HEK293 (cell line): ENCODE measurements around the gene TSPAN14.

Experiments used
- CTCF ChIA-PET: fragments of 350-600 bp; formaldehyde crosslinking; extraction: SDS; loops from one replicate; lab custom pipeline; 2021; ENCODE audit warnings: antibody characterized with exemption; lab: Yijun Ruan, JAX
- POLR2A ChIA-PET: fragments of 300-600 bp; formaldehyde crosslinking; extraction: SDS; loops from one replicate; lab custom pipeline; 2020; ENCODE audit warnings: antibody characterized with exemption, inconsistent platforms; lab: Yijun Ruan, JAX
- H3K27ac ChIP-seq: fragments of 200-500 bp; sonication (Bioruptor generic); 2 replicates; pipeline ENCODE4 v1.5.1; 2014; ENCODE audit warnings: low read depth, low read length, control low read depth, inconsistent platforms; ENCODE audit errors: extremely low read depth
- H3K36me3 ChIP-seq, 2 experiments: fragments of 200-500 bp in 1 of 2; sonication (Bioruptor generic) in 1 of 2; 1 replicate in 1 of 2; 2 replicates in 1 of 2; pipeline ENCODE4 v1.5.1; 2014 to 2017; ENCODE audit warnings: inconsistent platforms in 2 of 2, low read length in 2 of 2; ENCODE audit not compliant: control insufficient read depth in 2 of 2, insufficient read depth in 1 of 2
- H3K4me1 ChIP-seq: fragments of 200-500 bp; sonication (Bioruptor generic); 2 replicates; pipeline ENCODE4 v1.5.1; 2014; ENCODE audit warnings: mild to moderate bottlenecking, low read length, inconsistent platforms; ENCODE audit not compliant: control insufficient read depth, insufficient read depth
- H3K4me3 ChIP-seq: 2 replicates; pipeline ENCODE4 v1.5.1; 2011; ENCODE audit warnings: low read depth, mild to moderate bottlenecking, control low read depth, low read length, moderate library complexity
- H3K9me3 ChIP-seq: fragments of 200-500 bp; sonication (Bioruptor generic); 2 replicates; pipeline ENCODE4 v1.5.1; 2014; ENCODE audit warnings: low read depth, low read length, inconsistent platforms; ENCODE audit not compliant: control insufficient read depth, insufficient read depth
- ELK4 ChIP-seq: IDR thresholded peaks from 2 replicates; pipeline ENCODE4 v1.6.1; 2011; ENCODE audit warnings: mild to moderate bottlenecking, low read depth, low read length, borderline replicate concordance
- HOXA7 ChIP-seq: sonication (generic); formaldehyde crosslinking; IDR thresholded peaks from 2 replicates; pipeline ENCODE4 v1.8.1; 2022; ENCODE audit warnings: missing genetic modification reagents, borderline replicate concordance
- HOXC10 ChIP-seq: sonication (generic); formaldehyde crosslinking; IDR thresholded peaks from 2 replicates; pipeline ENCODE4 v1.8.1; 2023; ENCODE audit warnings: mild to moderate bottlenecking, missing genetic modification reagents
- KLF10 ChIP-seq: fragments of 450-650 bp; IDR thresholded peaks from 2 replicates; pipeline ENCODE4 v1.5.1; 2018; ENCODE audit warnings: missing biosample characterization, mild to moderate bottlenecking, missing genetic modification characterization
- MYNN ChIP-seq: fragments of 450-650 bp; formaldehyde crosslinking; IDR thresholded peaks from 2 replicates; pipeline ENCODE4 v1.5.1; 2016; ENCODE audit warnings: missing biosample characterization, missing genetic modification characterization, borderline replicate concordance
- MZF1 ChIP-seq: fragments of 450-650 bp; formaldehyde crosslinking; IDR thresholded peaks from 2 replicates; pipeline ENCODE4 v1.5.1; 2017; ENCODE audit warnings: missing biosample characterization, missing genetic modification characterization, borderline replicate concordance
- PRDM10 ChIP-seq: fragments of 450-650 bp; formaldehyde crosslinking; IDR thresholded peaks from 2 replicates; pipeline ENCODE4 v1.5.1; 2016; ENCODE audit warnings: missing biosample characterization, missing genetic modification characterization
- PRDM6 ChIP-seq: fragments of 450-650 bp; formaldehyde crosslinking; IDR thresholded peaks from 2 replicates; pipeline ENCODE4 v1.5.1; 2017; ENCODE audit warnings: missing biosample characterization, missing genetic modification characterization
- REPIN1 ChIP-seq: fragments of 450-650 bp; formaldehyde crosslinking; IDR thresholded peaks from 2 replicates; pipeline ENCODE4 v1.5.1; 2017; ENCODE audit warnings: missing biosample characterization, missing genetic modification characterization, low read depth
- SP3 ChIP-seq: fragments of 450-650 bp; formaldehyde crosslinking; IDR thresholded peaks from 2 replicates; pipeline ENCODE4 v1.5.1; 2016; ENCODE audit warnings: missing biosample characterization, missing genetic modification characterization
- ZFP37 ChIP-seq: fragments of 450-650 bp; formaldehyde crosslinking; IDR thresholded peaks from 2 replicates; pipeline ENCODE4 v1.5.1; 2016; ENCODE audit warnings: missing biosample characterization, missing genetic modification characterization
- ZNF112 ChIP-seq: fragments of 450-650 bp; formaldehyde crosslinking; IDR thresholded peaks from 2 replicates; pipeline ENCODE4 v1.5.0; 2017; ENCODE audit warnings: missing biosample characterization, missing genetic modification characterization
- ZNF138 ChIP-seq: fragments of 450-650 bp; formaldehyde crosslinking; IDR thresholded peaks from 2 replicates; pipeline ENCODE4 v1.5.1; 2016; ENCODE audit warnings: missing biosample characterization, missing genetic modification characterization, borderline replicate concordance
- ZNF16 ChIP-seq: fragments of 450-650 bp; formaldehyde crosslinking; IDR thresholded peaks from 2 replicates; pipeline ENCODE4 v1.5.1; 2016; ENCODE audit warnings: low read depth, missing biosample characterization, missing genetic modification characterization
- ZNF362 ChIP-seq: fragments of 450-650 bp; formaldehyde crosslinking; IDR thresholded peaks from 2 replicates; pipeline ENCODE4 v1.5.1; 2016; ENCODE audit warnings: missing biosample characterization, missing genetic modification characterization
- ZNF391 ChIP-seq: fragments of 450-650 bp; formaldehyde crosslinking; IDR thresholded peaks from 2 replicates; pipeline ENCODE4 v1.5.1; 2016; ENCODE audit warnings: low read depth, missing biosample characterization, missing genetic modification characterization, borderline replicate concordance
- ZNF433 ChIP-seq: fragments of 450-650 bp; formaldehyde crosslinking; IDR thresholded peaks from 2 replicates; pipeline ENCODE4 v1.5.1; 2016; ENCODE audit warnings: missing biosample characterization, missing genetic modification characterization, low read depth
- ZNF529 ChIP-seq: fragments of 450-650 bp; formaldehyde crosslinking; IDR thresholded peaks from 2 replicates; pipeline ENCODE4 v1.5.1; 2017; ENCODE audit warnings: missing genetic modification characterization, missing biosample characterization; ENCODE audit not compliant: insufficient replicate concordance
- ZNF610 ChIP-seq: fragments of 450-650 bp; formaldehyde crosslinking; IDR thresholded peaks from 2 replicates; pipeline ENCODE4 v1.5.1; 2016; ENCODE audit warnings: missing biosample characterization, missing genetic modification characterization, borderline replicate concordance

TSPAN14 gene

GRCh38 chr10:80500572-80501380, 46.7 kb downstream of the TSPAN14 start:
- Histone ChIP-seq H3K36me3 (no peaks in the 10 kb centered on the region), H3K27ac (no peak overlapping the region), H3K4me3 (no peak overlapping the region), H3K9me3 (no peaks in the 10 kb centered on the region), H3K4me1 (no peaks in the 10 kb centered on the region; the same call in 1 of the 2 replicates)
- CTCF ChIA-PET, result interaction anchor here (0.7 to 1.1 kb wide), 4 partner anchors 29 to 424 kb away, joined by 3 to 4 read pairs (median 4); no protein-coding TSS in a partner anchor
- TF ChIP-seq ZNF610 (tag by site-specific recombination) (no peak), ZNF362 (peak; percentile 47; the same call in 1 of the 2 replicates)
- POLR2A ChIA-PET, result interaction anchor here (0.6 kb wide), 2 partner anchors 27 to 53 kb away, joined by 3 to 4 read pairs; no protein-coding TSS in a partner anchor

- Histone ChIP-seq H3K4me1 (no peaks in the 10 kb centered on the region; the same call in 1 of the 2 replicates), H3K27ac (no peak overlapping the region), H3K4me3 (no peak overlapping the region), H3K36me3 (no peaks in the 10 kb centered on the region), H3K9me3 (no peaks in the 10 kb centered on the region)
- ChIA-PET CTCF (interaction anchor here (0.7 to 1.1 kb wide), 5 partner anchors 30 to 423 kb away, joined by 3 to 4 read pairs (median 4); no protein-coding TSS in a partner anchor), POLR2A (interaction anchor here (0.6 kb wide), 1 partner anchor 53 kb away, joined by 3 read pairs; no protein-coding TSS in a partner anchor)
- TF ChIP-seq ZFP37 (tag by site-specific recombination) (no peak), SP3 (tag by site-specific recombination) (no peak), ZNF529 (no peak), ZNF16 (tag by site-specific recombination) (no peak), HOXC10 (CRISPR knock-in tag) (no peak), PRDM6 (no peak), KLF10 (tag by site-specific recombination) (no peak), ZNF138 (tag by site-specific recombination) (no peak), HOXA7 (CRISPR knock-in tag) (no peak), ZNF391 (tag by site-specific recombination) (no peak), ZNF112 (tag by site-specific recombination) (no peak), ELK4 (no peak), ZNF433 (no peak), PRDM10 (no peak), REPIN1 (tag by site-specific recombination) (no peak), MZF1 (tag by site-specific recombination) (no peak), MYNN (tag by site-specific recombination) (no peak)
Measured at GRCh38 chr10:80501381-80501912, 47.3 kb downstream of the TSPAN14 start.
